Liver (tissue), 9 donors: Measurements from ENCODE around the gene TAS2R9. TPM values are rescaled to one million over a fixed set of nuclear protein-coding genes. Genes with fewer than 3 reads are reported as not detected.

ENCODE experiments used
- DNase-seq: peaks from one replicate; pipeline ENCODE4 v3.0.0-alpha.2; 2017; ENCODE audit warnings: low spot score
- H3K27ac ChIP-seq, 2 donors: one replicate each; pipeline ENCODE4 v1.7.0; 2013; ENCODE audit warnings: inconsistent platforms in 2 of 2, low read length in 2 of 2, control low read depth in 1 of 2, low read depth in 1 of 2, mild to moderate bottlenecking in 1 of 2
- H3K27me3 ChIP-seq, 4 donors: one replicate each; pipeline versions ENCODE4 v1.6.1 to v1.7.0; 2013; ENCODE audit warnings: low read length in 3 of 4, inconsistent platforms in 1 of 4, mild to moderate bottlenecking in 1 of 4, moderate library complexity in 1 of 4; ENCODE audit not compliant: control insufficient read depth in 4 of 4, insufficient read depth in 4 of 4
- H3K36me3 ChIP-seq, 4 donors: one replicate each; pipeline versions ENCODE4 v1.6.1 to v1.7.0; 2013; ENCODE audit warnings: low read length in 3 of 4, mild to moderate bottlenecking in 3 of 4, low read depth in 1 of 4, moderate library complexity in 1 of 4; ENCODE audit not compliant: control insufficient read depth in 4 of 4, insufficient read depth in 3 of 4
- H3K4me1 ChIP-seq, 4 donors: one replicate each; pipeline versions ENCODE4 v1.6.1 to v1.7.0; 2013; ENCODE audit warnings: low read length in 3 of 4, mild to moderate bottlenecking in 3 of 4, moderate library complexity in 1 of 4; ENCODE audit not compliant: control insufficient read depth in 4 of 4, insufficient read depth in 4 of 4
- H3K4me3 ChIP-seq, 3 donors: one replicate each; pipeline versions ENCODE4 v1.6.1 to v1.7.0; 2013; ENCODE audit warnings: low read length in 3 of 3, control low read depth in 1 of 3, low read depth in 1 of 3, mild to moderate bottlenecking in 1 of 3
- H3K9ac ChIP-seq, 2 donors: one replicate each; pipeline ENCODE4 v1.7.0; 2013; ENCODE audit warnings: low read length in 2 of 2, mild to moderate bottlenecking in 2 of 2, moderate library complexity in 2 of 2, control low read depth in 1 of 2, low read depth in 1 of 2
- H3K9me3 ChIP-seq, 4 donors: one replicate each; pipeline versions ENCODE4 v1.6.1 to v1.7.0; 2013; ENCODE audit warnings: low read length in 3 of 4; ENCODE audit not compliant: control insufficient read depth in 4 of 4
- EGR1 ChIP-seq, 2 donors: IDR thresholded peaks; 2 replicates each; pipeline ENCODE4 v1.6.1; 2016 to 2018; ENCODE audit warnings: antibody characterized with exemption in 2 of 2, low read depth in 2 of 2
- FOXA1 ChIP-seq: IDR thresholded peaks from 2 replicates; pipeline ENCODE4 v1.6.1; 2016; ENCODE audit warnings: antibody characterized with exemption
- GABPA ChIP-seq, 2 donors: IDR thresholded peaks in 1 of 2; conservative IDR thresholded peaks in 1 of 2; 2 replicates each; pipeline ENCODE4 v1.6.1; 2016; ENCODE audit warnings: antibody characterized with exemption in 2 of 2, mild to moderate bottlenecking in 1 of 2, moderate library complexity in 1 of 2
- HNF4G ChIP-seq: IDR thresholded peaks from 2 replicates; pipeline ENCODE4 v1.6.1; 2016; ENCODE audit warnings: antibody characterized with exemption
- JUND ChIP-seq, 2 donors: IDR thresholded peaks; 2 replicates each; pipeline ENCODE4 v1.6.1; 2016; ENCODE audit warnings: antibody characterized with exemption in 2 of 2
- NR2F2 ChIP-seq: IDR thresholded peaks from 2 replicates; pipeline ENCODE4 v1.6.1; 2016; ENCODE audit warnings: antibody characterized with exemption
- RAD21 ChIP-seq, 2 donors: IDR thresholded peaks; 2 replicates each; pipeline ENCODE4 v1.6.1; 2016; ENCODE audit warnings: antibody characterized with exemption in 2 of 2, mild to moderate bottlenecking in 2 of 2
- RXRA ChIP-seq, 2 donors: IDR thresholded peaks; 2 replicates each; pipeline ENCODE4 v1.6.1; 2017 to 2018; ENCODE audit warnings: antibody characterized with exemption in 2 of 2, mild to moderate bottlenecking in 1 of 2
- SP1 ChIP-seq: IDR thresholded peaks from 2 replicates; pipeline ENCODE4 v1.6.1; 2018; ENCODE audit warnings: antibody characterized with exemption, mild to moderate bottlenecking
- TAF1 ChIP-seq: conservative IDR thresholded peaks from 2 replicates; pipeline ENCODE4 v1.6.1; 2016; ENCODE audit warnings: antibody characterized with exemption, mild to moderate bottlenecking
- YY1 ChIP-seq: IDR thresholded peaks from 2 replicates; pipeline ENCODE4 v1.6.1; 2016; ENCODE audit warnings: antibody characterized with exemption, mild to moderate bottlenecking
- WGBS: extraction: QIAGEN DNeasy Blood & Tissue Kit; methylation state at CpG from one replicate; pipeline ENCODE4 v1.1.7; 2013; 5-methylcytosine and 5-hydroxymethylcytosine counted together
- polyA plus RNA-seq, 2 donors: library from polyadenylated mRNA; stranded (reverse) in 1 of 2; unstranded in 1 of 2; fragments of 200-250 nt in 1 of 2; fragments of >200 nt in 1 of 2; fragmentation: Nextera tagmentation in 1 of 2; extraction: Ambion mirVana in 1 of 2; gene quantifications; one replicate each; pipeline versions ENCODE4 v1.2.1 to v1.2.3, GENCODE V29; 2013 to 2015
- total RNA-seq, 2 donors: library from RNA; depleted of rRNA; stranded (reverse); fragments of >200 nt; gene quantifications; one replicate each; pipeline ENCODE4 v1.2.3, GENCODE V29; 2014
- TF ChIP-seq, protein P1 (sequence below): IDR thresholded peaks from 2 replicates; pipeline ENCODE4 v1.6.1; 2016; ENCODE audit warnings: antibody characterized with exemption
- TF ChIP-seq, protein P2 (sequence below): IDR thresholded peaks from 2 replicates; pipeline ENCODE4 v1.6.1; 2016; ENCODE audit warnings: antibody characterized with exemption, mild to moderate bottlenecking
- TF ChIP-seq, protein P3 (sequence below): IDR thresholded peaks from 2 replicates; pipeline ENCODE4 v1.6.1; 2016; ENCODE audit warnings: antibody characterized with exemption
- donor health status: healthy.
- donor health status: healthy.
- donor health status: healthy.
- donor health status: healthy.
- donor health status: healthy.

The TAS2R9 gene, protein sequence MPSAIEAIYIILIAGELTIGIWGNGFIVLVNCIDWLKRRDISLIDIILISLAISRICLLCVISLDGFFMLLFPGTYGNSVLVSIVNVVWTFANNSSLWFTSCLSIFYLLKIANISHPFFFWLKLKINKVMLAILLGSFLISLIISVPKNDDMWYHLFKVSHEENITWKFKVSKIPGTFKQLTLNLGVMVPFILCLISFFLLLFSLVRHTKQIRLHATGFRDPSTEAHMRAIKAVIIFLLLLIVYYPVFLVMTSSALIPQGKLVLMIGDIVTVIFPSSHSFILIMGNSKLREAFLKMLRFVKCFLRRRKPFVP
- total RNA-seq (under 1 TPM in 1 of 2 donors, not detected in 1; 0.33 TPM), polyA plus RNA-seq (not detected)

DNA sequence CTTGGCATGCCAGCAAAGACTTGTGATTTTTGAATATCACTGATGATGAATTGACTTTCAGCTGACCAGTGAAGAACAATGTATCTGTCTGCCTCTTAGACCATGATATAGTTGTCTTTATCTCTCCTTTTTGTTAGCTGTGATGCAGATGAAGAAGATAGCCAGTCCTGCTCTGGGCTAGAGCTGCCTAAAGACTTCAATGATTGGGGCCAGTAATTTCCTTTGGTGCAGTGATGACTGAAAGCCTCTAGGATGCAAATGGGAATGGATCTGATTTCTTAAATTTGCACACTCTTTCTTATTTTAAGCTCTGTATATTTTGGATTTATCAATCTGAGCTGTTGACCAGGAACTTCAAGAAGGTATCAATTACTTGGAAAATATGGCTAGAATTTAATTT is at the start of gene TAS2R9:
Gene TAS2R9, minus strand, starts transcription at position 101 of the 400 bp plus-strand sequence. Its CDS starts 93 bp downstream, at position 8.
- Histone ChIP-seq H3K4me1 (no peaks in the 10 kb centered on the region), H3K36me3 (no peaks in the 10 kb centered on the region), H3K27ac (no peak within 1 kb of the TSS), H3K27me3 (no peaks in the 10 kb centered on the region), H3K9me3 (no peaks in the 10 kb centered on the region), H3K9ac (no peak within 1 kb of the TSS), H3K4me3 (no peak within 1 kb of the TSS)
- no peak for DNase-seq
- TF ChIP-seq FOXA1 (no peak), RXRA (IDR thresholded peaks at IDR 0.05) (no peak), GABPA (IDR thresholded peaks at IDR 0.05 in 1 of 2, conservative IDR thresholded peaks at IDR 0.05 in 1 of 2) (no peak)

DNA sequence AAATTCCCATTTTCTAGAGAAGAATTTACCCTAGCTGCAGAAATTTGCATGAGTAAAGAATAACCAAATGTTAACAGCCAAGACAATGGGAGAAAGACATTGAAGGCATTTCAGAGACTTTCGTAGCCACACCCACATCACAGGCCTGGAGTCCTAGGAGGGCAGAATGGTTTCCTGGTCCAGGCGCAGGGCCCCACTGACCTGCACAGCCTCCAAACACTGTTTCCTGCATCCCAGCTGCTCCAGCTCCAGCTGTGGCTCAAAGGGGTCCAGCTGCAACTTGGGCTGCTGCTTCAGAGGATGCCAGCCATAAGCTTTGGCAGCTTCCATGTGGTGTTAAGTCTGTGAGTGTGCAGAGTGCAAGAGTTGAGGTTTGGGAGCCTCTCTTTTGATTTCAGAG is 45.8 kb upstream of the TAS2R9 start:
- TF ChIP-seq HNF4G = no peak
- TF ChIP-seq SP1 = no peak
- TF ChIP-seq, protein P1, sequence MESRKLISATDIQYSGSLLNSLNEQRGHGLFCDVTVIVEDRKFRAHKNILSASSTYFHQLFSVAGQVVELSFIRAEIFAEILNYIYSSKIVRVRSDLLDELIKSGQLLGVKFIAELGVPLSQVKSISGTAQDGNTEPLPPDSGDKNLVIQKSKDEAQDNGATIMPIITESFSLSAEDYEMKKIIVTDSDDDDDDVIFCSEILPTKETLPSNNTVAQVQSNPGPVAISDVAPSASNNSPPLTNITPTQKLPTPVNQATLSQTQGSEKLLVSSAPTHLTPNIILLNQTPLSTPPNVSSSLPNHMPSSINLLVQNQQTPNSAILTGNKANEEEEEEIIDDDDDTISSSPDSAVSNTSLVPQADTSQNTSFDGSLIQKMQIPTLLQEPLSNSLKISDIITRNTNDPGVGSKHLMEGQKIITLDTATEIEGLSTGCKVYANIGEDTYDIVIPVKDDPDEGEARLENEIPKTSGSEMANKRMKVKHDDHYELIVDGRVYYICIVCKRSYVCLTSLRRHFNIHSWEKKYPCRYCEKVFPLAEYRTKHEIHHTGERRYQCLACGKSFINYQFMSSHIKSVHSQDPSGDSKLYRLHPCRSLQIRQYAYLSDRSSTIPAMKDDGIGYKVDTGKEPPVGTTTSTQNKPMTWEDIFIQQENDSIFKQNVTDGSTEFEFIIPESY = no peak
- no peak for TF ChIP-seq RAD21 (IDR thresholded peaks at IDR 0.05)
- TF ChIP-seq YY1 = no peak
- no peak for TF ChIP-seq EGR1 (IDR thresholded peaks at IDR 0.05; ENCODE audit: low read depth in 2 of 2)
- TF ChIP-seq, protein P2, sequence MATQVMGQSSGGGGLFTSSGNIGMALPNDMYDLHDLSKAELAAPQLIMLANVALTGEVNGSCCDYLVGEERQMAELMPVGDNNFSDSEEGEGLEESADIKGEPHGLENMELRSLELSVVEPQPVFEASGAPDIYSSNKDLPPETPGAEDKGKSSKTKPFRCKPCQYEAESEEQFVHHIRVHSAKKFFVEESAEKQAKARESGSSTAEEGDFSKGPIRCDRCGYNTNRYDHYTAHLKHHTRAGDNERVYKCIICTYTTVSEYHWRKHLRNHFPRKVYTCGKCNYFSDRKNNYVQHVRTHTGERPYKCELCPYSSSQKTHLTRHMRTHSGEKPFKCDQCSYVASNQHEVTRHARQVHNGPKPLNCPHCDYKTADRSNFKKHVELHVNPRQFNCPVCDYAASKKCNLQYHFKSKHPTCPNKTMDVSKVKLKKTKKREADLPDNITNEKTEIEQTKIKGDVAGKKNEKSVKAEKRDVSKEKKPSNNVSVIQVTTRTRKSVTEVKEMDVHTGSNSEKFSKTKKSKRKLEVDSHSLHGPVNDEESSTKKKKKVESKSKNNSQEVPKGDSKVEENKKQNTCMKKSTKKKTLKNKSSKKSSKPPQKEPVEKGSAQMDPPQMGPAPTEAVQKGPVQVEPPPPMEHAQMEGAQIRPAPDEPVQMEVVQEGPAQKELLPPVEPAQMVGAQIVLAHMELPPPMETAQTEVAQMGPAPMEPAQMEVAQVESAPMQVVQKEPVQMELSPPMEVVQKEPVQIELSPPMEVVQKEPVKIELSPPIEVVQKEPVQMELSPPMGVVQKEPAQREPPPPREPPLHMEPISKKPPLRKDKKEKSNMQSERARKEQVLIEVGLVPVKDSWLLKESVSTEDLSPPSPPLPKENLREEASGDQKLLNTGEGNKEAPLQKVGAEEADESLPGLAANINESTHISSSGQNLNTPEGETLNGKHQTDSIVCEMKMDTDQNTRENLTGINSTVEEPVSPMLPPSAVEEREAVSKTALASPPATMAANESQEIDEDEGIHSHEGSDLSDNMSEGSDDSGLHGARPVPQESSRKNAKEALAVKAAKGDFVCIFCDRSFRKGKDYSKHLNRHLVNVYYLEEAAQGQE = no peak
- TF ChIP-seq TAF1 = no peak
- TF ChIP-seq, protein P3, sequence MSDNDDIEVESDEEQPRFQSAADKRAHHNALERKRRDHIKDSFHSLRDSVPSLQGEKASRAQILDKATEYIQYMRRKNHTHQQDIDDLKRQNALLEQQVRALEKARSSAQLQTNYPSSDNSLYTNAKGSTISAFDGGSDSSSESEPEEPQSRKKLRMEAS = no peak
- TF ChIP-seq JUND (IDR thresholded peaks at IDR 0.05) = no peak
- TF ChIP-seq RXRA (IDR thresholded peaks at IDR 0.05) = no peak
- no peak for TF ChIP-seq GABPA (IDR thresholded peaks at IDR 0.05 in 1 of 2, conservative IDR thresholded peaks at IDR 0.05 in 1 of 2)
- no peak for TF ChIP-seq NR2F2
- Histone ChIP-seq H3K36me3 (peaks cover 0 to 6% (median 0%) of the 10 kb centered on the region in 4 donors), H3K27me3 (no peaks in the 10 kb centered on the region), H3K4me1 (no peaks in the 10 kb centered on the region), H3K27ac (no peak overlapping the region), H3K9ac (no peak overlapping the region), H3K4me3 (no peak overlapping the region), H3K9me3 (peaks cover 0 to 2% (median 0%) of the 10 kb centered on the region in 4 donors)
- DNase-seq = no peak
- 97% methylated on average over 2 of the region's 2 CpGs for WGBS
